Measurements from ENCODE around the gene RSL1D1. TPM values are rescaled to one million over a fixed set of nuclear protein-coding genes. Genes with fewer than 3 reads are reported as not detected.

RSL1D1 gene
- total RNA-seq, 1 experiment from 2014 or later, result 195 TPM

- TF ChIP-seq REST (IDR thresholded peaks at IDR 0.05; ENCODE audit: insufficient read depth in 1 of 2, low read depth in 2 of 2, low read length in 1 of 2), result no peak
- intact Hi-C loops (cut with micrococcal nuclease; ENCODE audit: unreplicated experiment), result no loop called here
- Histone ChIP-seq H3K4me3 (ENCODE audit: low read depth in 2 of 2, low read length in 2 of 2) (no peak overlapping the region), H3K9me3 (ENCODE audit: control insufficient read depth, insufficient read depth, low read depth, low read length) (no peaks in the 10 kb centered on the region), H3K27ac (ENCODE audit: low read length) (no peak overlapping the region), H3K27me3 (ENCODE audit: control insufficient read depth, insufficient read depth, low read length) (no peaks in the 10 kb centered on the region), H3K4me1 (ENCODE audit: control insufficient read depth, insufficient read depth, low read length) (no peaks in the 10 kb centered on the region), H3K36me3 (ENCODE audit: control insufficient read depth, insufficient read depth, low read length) (peaks cover 42% of the 10 kb centered on the region)
- in situ Hi-C loops (cut with HindIII; ENCODE audit: low pct_unique_long_range_greater_than_20kb, low sequenced_read_pairs), result no loop called here
- DNase-seq (ENCODE audit: low read depth, low spot score) (no peak), ATAC-seq (peak; percentile 7; the same call in 1 of the 2 replicates)
- ChIA-PET POLR2A (no interaction called here), CTCF (no interaction called here)
- BruUV-seq (replicated peaks), result TSS peak; percentile 53
Observed at GRCh38 chr16:11880007-11880406, 28.7 kb upstream of the RSL1D1 start.

- Histone ChIP-seq H3K9me3 (ENCODE audit: control insufficient read depth, insufficient read depth, low read depth, low read length) (no peaks in the 10 kb centered on the region), H3K27ac (ENCODE audit: low read length) (no peak overlapping the region), H3K4me3 (ENCODE audit: low read depth in 2 of 2, low read length in 2 of 2) (no peak overlapping the region), H3K27me3 (ENCODE audit: control insufficient read depth, insufficient read depth, low read length) (no peaks in the 10 kb centered on the region), H3K36me3 (ENCODE audit: control insufficient read depth, insufficient read depth, low read length) (peaks cover 44% of the 10 kb centered on the region), H3K4me1 (ENCODE audit: control insufficient read depth, insufficient read depth, low read length) (no peaks in the 10 kb centered on the region)
- DNase-seq (ENCODE audit: low read depth, low spot score) (no peak), ATAC-seq (no peak)
- in situ Hi-C loops (cut with HindIII; ENCODE audit: low pct_unique_long_range_greater_than_20kb, low sequenced_read_pairs), result no loop called here
- CTCF ChIA-PET, result no interaction called here
- BruUV-seq (replicated peaks), result no TSS peak
- POLR2A ChIA-PET, result no interaction called here
- intact Hi-C loops (cut with micrococcal nuclease; ENCODE audit: unreplicated experiment), result no loop called here
- TF ChIP-seq TCF7L2 (IDR thresholded peaks at IDR 0.05; ENCODE audit: low read depth, low read length), result no peak
- TF ChIP-seq CTCF (IDR thresholded peaks at IDR 0.05), result no peak
- no peak for TF ChIP-seq REST (IDR thresholded peaks at IDR 0.05; ENCODE audit: insufficient read depth in 1 of 2, low read depth in 2 of 2, low read length in 1 of 2)
- no peak for TF ChIP-seq SIN3A (IDR thresholded peaks at IDR 0.05; ENCODE audit: borderline replicate concordance, insufficient read depth, low read depth, low read length)
- no peak for TF ChIP-seq POLR2AphosphoS5 (IDR thresholded peaks at IDR 0.05; ENCODE audit: low read depth, low read length)
Observed at GRCh38 chr16:11877374-11877773, 26.0 kb upstream of the RSL1D1 start.
